GM12891 (cell line): Measurements from ENCODE around the gene TSPAN9.

Experiments used
- POLR2A ChIP-seq: IDR thresholded peaks from 2 replicates; pipeline ENCODE4 v1.6.1; 2011; ENCODE audit warnings: low read depth, low read length, control low read depth
- POLR2AphosphoS5 ChIP-seq: IDR thresholded peaks from 2 replicates; pipeline ENCODE4 v1.6.1; 2011; ENCODE audit warnings: low read depth, low read length, control low read depth

GRCh38 chr12:3241621-3242020 is 164.4 kb downstream of the TSPAN9 start:
- TF ChIP-seq POLR2A (no peak), POLR2AphosphoS5 (no peak)
